MM.1S (cell line): ENCODE data around the gene NTM.

Source experiments
- EZH2 ChIP-seq: fragments of 300-600 bp; sonication (generic); optimal IDR thresholded peaks from 2 replicates; pipeline ENCODE3; 2017; ENCODE audit warnings: low read depth, mild to moderate bottlenecking, antibody characterized with exemption, low read length, mixed read lengths
- EZH2phosphoT487 ChIP-seq: fragments of 300-600 bp; sonication (generic); IDR thresholded peaks from 2 replicates; pipeline ENCODE4 v1.6.1; 2018; ENCODE audit warnings: antibody characterized with exemption, low read length
- TF ChIP-seq, protein P1 (sequence below): fragments of 300-600 bp; sonication (generic); IDR thresholded peaks from 2 replicates; pipeline ENCODE4 v1.5.1; 2016; ENCODE audit warnings: antibody characterized with exemption, low read length, mixed read lengths

DNA sequence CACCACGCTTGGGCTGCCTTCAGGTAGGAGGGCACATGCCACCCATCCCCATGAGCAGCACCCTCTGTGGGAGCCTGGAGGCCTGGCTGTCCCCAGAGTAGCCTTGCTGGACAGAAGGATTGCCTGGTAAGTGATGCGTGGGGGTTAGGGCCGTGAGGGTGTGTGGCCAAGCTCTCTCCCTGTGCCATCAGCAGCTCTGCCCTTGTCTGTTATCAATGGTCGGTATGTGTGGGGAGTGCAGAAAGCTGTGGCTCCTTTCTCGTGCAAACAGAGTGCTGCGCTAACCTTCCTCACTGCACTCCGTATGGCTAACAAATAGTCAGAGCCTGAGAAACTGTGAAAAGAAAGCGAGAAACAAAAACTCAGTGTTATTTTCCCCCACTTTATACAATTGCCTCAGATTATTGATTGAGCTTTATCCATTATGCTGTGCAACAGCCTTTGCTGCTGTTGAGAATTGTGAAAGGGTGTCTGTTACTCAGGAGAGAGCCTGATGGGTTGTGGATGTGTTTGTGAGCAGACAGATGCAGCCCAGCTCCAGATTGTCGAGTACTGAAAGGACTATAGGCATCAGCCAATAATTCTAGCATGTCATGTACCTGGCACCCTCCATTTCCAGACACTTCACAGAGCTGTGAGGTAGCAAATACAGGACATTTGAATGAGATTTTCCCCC, 432.2 kb downstream of the NTM start:
- TF ChIP-seq, protein P1, sequence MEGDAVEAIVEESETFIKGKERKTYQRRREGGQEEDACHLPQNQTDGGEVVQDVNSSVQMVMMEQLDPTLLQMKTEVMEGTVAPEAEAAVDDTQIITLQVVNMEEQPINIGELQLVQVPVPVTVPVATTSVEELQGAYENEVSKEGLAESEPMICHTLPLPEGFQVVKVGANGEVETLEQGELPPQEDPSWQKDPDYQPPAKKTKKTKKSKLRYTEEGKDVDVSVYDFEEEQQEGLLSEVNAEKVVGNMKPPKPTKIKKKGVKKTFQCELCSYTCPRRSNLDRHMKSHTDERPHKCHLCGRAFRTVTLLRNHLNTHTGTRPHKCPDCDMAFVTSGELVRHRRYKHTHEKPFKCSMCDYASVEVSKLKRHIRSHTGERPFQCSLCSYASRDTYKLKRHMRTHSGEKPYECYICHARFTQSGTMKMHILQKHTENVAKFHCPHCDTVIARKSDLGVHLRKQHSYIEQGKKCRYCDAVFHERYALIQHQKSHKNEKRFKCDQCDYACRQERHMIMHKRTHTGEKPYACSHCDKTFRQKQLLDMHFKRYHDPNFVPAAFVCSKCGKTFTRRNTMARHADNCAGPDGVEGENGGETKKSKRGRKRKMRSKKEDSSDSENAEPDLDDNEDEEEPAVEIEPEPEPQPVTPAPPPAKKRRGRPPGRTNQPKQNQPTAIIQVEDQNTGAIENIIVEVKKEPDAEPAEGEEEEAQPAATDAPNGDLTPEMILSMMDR, result no peak
- TF ChIP-seq EZH2 (no peak), EZH2phosphoT487 (no peak)
